GM21360 (cell line): ENCODE measurements around the gene SPX.

ENCODE experiments used
- ATAC-seq: cut with Tn5 transposase; IDR thresholded peaks from one replicate; pipeline ENCODE4 v1.9.1; 2021; ENCODE audit warnings: mild to moderate bottlenecking, moderate library complexity; ENCODE audit not compliant: unreplicated experiment

Gene SPX

GRCh38 chr12:21576431-21576830 lies 50.3 kb downstream of the SPX start:
- no peak for ATAC-seq

DNA sequence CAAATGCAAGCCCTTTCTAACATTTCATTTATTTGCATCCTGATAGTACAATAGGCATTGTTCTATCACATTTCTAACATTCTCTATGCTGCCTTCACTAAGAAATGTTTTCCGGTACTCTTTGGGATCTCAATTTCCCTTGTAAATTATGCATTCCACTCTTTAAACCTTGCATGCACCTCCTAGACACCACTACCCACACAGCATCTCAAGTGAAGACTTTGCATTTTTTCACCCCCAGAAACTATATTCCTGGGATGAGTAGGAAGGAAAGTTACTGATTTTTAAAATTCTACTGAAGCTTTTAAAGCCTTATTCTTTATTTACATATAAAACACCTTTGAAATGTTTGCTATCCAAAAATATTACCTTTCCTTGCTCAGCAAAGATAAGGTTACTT lies 51.4 kb downstream of the SPX start:
- ATAC-seq, result no peak

GRCh38 chr12:21580748-21581516 lies 54.8 kb downstream of the SPX start:
- no peak for ATAC-seq
